Activated T-cell treated with anti-CD3 and anti-CD28 coated beads, Interleukin-2, amount 50 U/mL, for 24 hours (primary cell): Measurements from ENCODE around the gene TOR4A.
A peak's percentile ranks its signal among the peaks of the same experiment; 100 is the strongest.
"Not testable (repeated sequence)": the region's sequence is repeated elsewhere in the genome, so short reads cannot be mapped to it uniquely, and the experiment has no call there.

Experiments
- DNase-seq: peaks from one replicate; pipeline ENCODE4 v3.0.0-alpha.2; 2020
- H3K27ac Mint-ChIP-seq: 2 replicates; pipeline ENCODE4 v1.8.0; 2020; ENCODE audit warnings: mild to moderate bottlenecking, mixed read lengths
- H3K27me3 Mint-ChIP-seq: 2 replicates; pipeline ENCODE4 v1.8.0; 2020; ENCODE audit warnings: mixed read lengths
- H3K36me3 Mint-ChIP-seq: 2 replicates; pipeline ENCODE4 v1.8.0; 2020; ENCODE audit warnings: low read depth, mixed read lengths
- H3K4me1 Mint-ChIP-seq: 2 replicates; pipeline ENCODE4 v1.8.0; 2020; ENCODE audit warnings: low read depth, mixed read lengths
- H3K4me3 Mint-ChIP-seq: 2 replicates; pipeline ENCODE4 v1.8.0; 2020; ENCODE audit warnings: mild to moderate bottlenecking, moderate library complexity, mixed read lengths
- H3K9me3 Mint-ChIP-seq: 2 replicates; pipeline ENCODE4 v1.8.0; 2020; ENCODE audit warnings: mixed read lengths

TOR4A gene

GRCh38 chr9:137235424-137236237, 41.9 kb upstream of the TOR4A start:
- H3K4me3 Mint-ChIP-seq: no peak overlapping the region
- H3K4me1 Mint-ChIP-seq: peaks cover 20% of the 10 kb centered on the region
- no peak overlapping the region for H3K27ac Mint-ChIP-seq
- no peak for DNase-seq
- peaks cover 6% of the 10 kb centered on the region for H3K36me3 Mint-ChIP-seq
- H3K9me3 Mint-ChIP-seq: no peaks in the 10 kb centered on the region
- peaks cover 9% of the 10 kb centered on the region for H3K27me3 Mint-ChIP-seq

GRCh38 chr9:137236238-137236935, 41.1 kb upstream of the TOR4A start:
- H3K4me1 Mint-ChIP-seq: peaks cover 22% of the 10 kb centered on the region
- peak overlapping the region; percentile 11 for H3K27ac Mint-ChIP-seq
- H3K27me3 Mint-ChIP-seq: peaks cover 12% of the 10 kb centered on the region
- no peak overlapping the region for H3K4me3 Mint-ChIP-seq
- peak; percentile 95 for DNase-seq
- peaks cover 9% of the 10 kb centered on the region for H3K36me3 Mint-ChIP-seq
- no peaks in the 10 kb centered on the region for H3K9me3 Mint-ChIP-seq

GRCh38 chr9:137236936-137237421, 40.5 kb upstream of the TOR4A start:
- no peak for DNase-seq
- Mint-ChIP-seq H3K27me3 (peaks cover 9% of the 10 kb centered on the region), H3K27ac (peak overlapping the region; percentile 11)

GRCh38 chr9:137237759-137238726, 39.5 kb upstream of the TOR4A start:
- peaks cover 9% of the 10 kb centered on the region for H3K27me3 Mint-ChIP-seq
- no peak for DNase-seq
- no peaks in the 10 kb centered on the region for H3K9me3 Mint-ChIP-seq
- peak overlapping the region; percentile 86 for H3K4me3 Mint-ChIP-seq
- no peak overlapping the region for H3K27ac Mint-ChIP-seq
- peaks cover 23% of the 10 kb centered on the region for H3K36me3 Mint-ChIP-seq
- peaks cover 34% of the 10 kb centered on the region for H3K4me1 Mint-ChIP-seq

More at GRCh38 chr9:137236936-137237421, 40.5 kb upstream of the TOR4A start:
- peaks cover 23% of the 10 kb centered on the region for H3K4me1 Mint-ChIP-seq
- H3K9me3 Mint-ChIP-seq: no peaks in the 10 kb centered on the region
- peaks cover 12% of the 10 kb centered on the region for H3K36me3 Mint-ChIP-seq
- no peak overlapping the region for H3K4me3 Mint-ChIP-seq

- H3K27me3 Mint-ChIP-seq: not testable (repeated sequence)
- Mint-ChIP-seq H3K27ac (peak overlapping the region; percentile 77), H3K4me1 (peaks cover 41% of the 10 kb centered on the region)
These were observed 37.9 kb upstream of the TOR4A start for GRCh38 chr9:137239541-137240200.

GRCh38 chr9:137240318-137240840, 37.1 kb upstream of the TOR4A start:
- H3K4me1 Mint-ChIP-seq: peaks cover 41% of the 10 kb centered on the region
- peaks cover 36% of the 10 kb centered on the region for H3K36me3 Mint-ChIP-seq
- no peaks in the 10 kb centered on the region for H3K9me3 Mint-ChIP-seq
- H3K4me3 Mint-ChIP-seq: peak overlapping the region; percentile 86
- H3K27ac Mint-ChIP-seq: peak overlapping the region; percentile 77
- peaks cover 2% of the 10 kb centered on the region for H3K27me3 Mint-ChIP-seq
- DNase-seq: no peak

More at GRCh38 chr9:137239541-137240200, 37.9 kb upstream of the TOR4A start:
- H3K36me3 Mint-ChIP-seq: peaks cover 36% of the 10 kb centered on the region
- not testable (repeated sequence) for H3K9me3 Mint-ChIP-seq, DNase-seq
- peak overlapping the region; percentile 86 for H3K4me3 Mint-ChIP-seq

GRCh38 chr9:137240841-137241489, 36.6 kb upstream of the TOR4A start, which contains the start of gene TUBB4B:
Gene TUBB4B, plus strand, starts transcription at chr9:137241287. Its CDS starts 74 bp downstream, at chr9:137241361.
- DNase-seq: peak; percentile 95
- peaks cover 2% of the 10 kb centered on the region for H3K27me3 Mint-ChIP-seq
- H3K27ac Mint-ChIP-seq: peak within 1 kb of the TSS; percentile 98
- peak within 1 kb of the TSS; percentile 86 for H3K4me3 Mint-ChIP-seq
- peaks cover 41% of the 10 kb centered on the region for H3K4me1 Mint-ChIP-seq
- H3K9me3 Mint-ChIP-seq: no peaks in the 10 kb centered on the region
- peaks cover 36% of the 10 kb centered on the region for H3K36me3 Mint-ChIP-seq

- peak; percentile 79 for DNase-seq
These were observed 35.8 kb upstream of the TOR4A start for GRCh38 chr9:137241490-137242268.

GRCh38 chr9:137242269-137243203, 35.0 kb upstream of the TOR4A start:
- no peaks in the 10 kb centered on the region for H3K9me3 Mint-ChIP-seq
- DNase-seq: no peak
- H3K27me3 Mint-ChIP-seq: peaks cover 2% of the 10 kb centered on the region
- peak overlapping the region; percentile 85 for H3K4me3 Mint-ChIP-seq
- H3K27ac Mint-ChIP-seq: peak overlapping the region; percentile 96
- peaks cover 36% of the 10 kb centered on the region for H3K36me3 Mint-ChIP-seq
- peaks cover 33% of the 10 kb centered on the region for H3K4me1 Mint-ChIP-seq

More at GRCh38 chr9:137241490-137242268, 35.8 kb upstream of the TOR4A start:
- Mint-ChIP-seq H3K4me3 (peak overlapping the region; percentile 86), H3K9me3 (no peaks in the 10 kb centered on the region), H3K36me3 (peaks cover 36% of the 10 kb centered on the region), H3K27ac (peak overlapping the region; percentile 98), H3K27me3 (peaks cover 2% of the 10 kb centered on the region), H3K4me1 (peaks cover 39% of the 10 kb centered on the region)

GRCh38 chr9:137243266-137243625, 34.3 kb upstream of the TOR4A start:
- not testable (repeated sequence) for H3K27me3 Mint-ChIP-seq, H3K9me3 Mint-ChIP-seq, DNase-seq
- Mint-ChIP-seq H3K4me3 (peak overlapping the region; percentile 85), H3K27ac (peak overlapping the region; percentile 96), H3K4me1 (peaks cover 32% of the 10 kb centered on the region), H3K36me3 (peaks cover 36% of the 10 kb centered on the region)

- H3K27me3 Mint-ChIP-seq: peaks cover 2% of the 10 kb centered on the region
- no peak for DNase-seq
- peak overlapping the region; percentile 96 for H3K27ac Mint-ChIP-seq
- H3K36me3 Mint-ChIP-seq: peaks cover 34% of the 10 kb centered on the region
- peak overlapping the region; percentile 85 for H3K4me3 Mint-ChIP-seq
- peaks cover 29% of the 10 kb centered on the region for H3K4me1 Mint-ChIP-seq
- H3K9me3 Mint-ChIP-seq: no peaks in the 10 kb centered on the region
These were observed 33.7 kb upstream of the TOR4A start for GRCh38 chr9:137243626-137244485.
